ENCODE measurements around the gene PRDX2. TPM values are rescaled to one million over a fixed set of nuclear protein-coding genes. Genes with fewer than 3 reads are reported as not detected.

Gene PRDX2
- total RNA-seq, 2 experiments from 2014 or later, result 234 to 240 TPM

DNA sequence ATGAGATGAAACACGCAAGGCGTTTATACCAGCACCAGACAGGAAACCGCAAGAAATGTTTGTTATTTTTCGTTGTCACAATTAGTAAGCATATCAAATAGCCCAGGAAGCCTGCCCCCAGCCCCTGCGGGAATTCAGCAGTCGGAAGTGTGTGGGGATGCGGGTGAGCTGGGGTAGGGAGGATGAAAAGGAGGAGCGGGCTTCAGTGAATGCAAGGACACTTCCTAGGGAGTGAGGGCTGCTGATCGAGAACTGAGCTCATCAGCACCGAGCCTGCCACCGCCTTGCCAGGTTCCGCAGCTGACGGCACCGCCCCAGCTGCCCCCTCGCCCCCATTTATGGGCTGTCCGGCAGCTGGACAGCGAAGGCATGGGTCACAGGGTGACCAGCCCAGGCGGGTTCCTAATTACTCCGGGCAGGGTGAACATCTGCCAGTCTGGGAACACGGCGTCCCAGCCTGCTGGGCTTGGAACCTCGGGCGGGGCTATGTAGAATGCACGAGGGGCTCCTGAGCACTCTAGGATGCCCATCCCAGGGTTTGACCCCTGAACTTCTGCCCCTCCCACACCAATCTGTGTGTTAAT, 51.6 kb downstream of the PRDX2 start:
- H3K36me3 Mint-ChIP-seq (ENCODE audit: low read depth), result peaks cover 26% of the 10 kb centered on the region
- ChIA-PET CTCF (interaction anchor here (0.7 to 1.7 kb wide), 3 partner anchors 11 to 145 kb away, joined by 3 to 8 read pairs (median 4); no protein-coding TSS in a partner anchor), POLR2A (interaction anchor here (1.3 kb wide), 1 partner anchor 13 kb away, joined by 4 read pairs; the partner anchor contains the start of gene GET3)
- peaks cover 9% of the 10 kb centered on the region for H3K27me3 Mint-ChIP-seq
- no peak for DNase-seq
- H3K4me1 Mint-ChIP-seq, result peaks cover 4% of the 10 kb centered on the region
- H3K9me3 Mint-ChIP-seq, result peaks cover 9% of the 10 kb centered on the region
- no peak overlapping the region for H3K4me3 Mint-ChIP-seq
- H3K27ac Mint-ChIP-seq, result no peak overlapping the region

DNA sequence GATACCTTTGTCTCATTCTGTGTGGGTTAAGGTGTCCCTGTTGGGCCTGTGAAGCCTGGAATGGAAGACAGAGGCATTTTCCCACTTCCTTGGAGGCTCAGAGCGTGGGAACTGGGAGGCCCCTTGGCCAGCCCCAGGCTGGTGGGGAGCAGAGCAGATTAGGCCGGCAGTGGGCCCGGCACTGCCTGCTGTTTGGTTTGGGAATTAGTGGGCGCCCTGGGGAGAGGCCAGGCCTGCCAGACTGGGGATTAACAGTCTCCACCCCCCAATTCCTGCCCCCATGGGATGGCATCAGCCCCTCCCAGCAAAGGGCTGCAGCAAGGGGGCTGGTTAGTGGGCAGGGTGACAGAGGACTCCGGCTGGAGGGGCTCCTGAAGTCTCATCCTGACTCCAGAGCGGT, 53.1 kb downstream of the PRDX2 start:
- Mint-ChIP-seq H3K9me3 (peaks cover 9% of the 10 kb centered on the region), H3K4me1 (peaks cover 4% of the 10 kb centered on the region), H3K27me3 (peaks cover 9% of the 10 kb centered on the region), H3K4me3 (no peak overlapping the region), H3K27ac (no peak overlapping the region), H3K36me3 (ENCODE audit: low read depth) (peaks cover 29% of the 10 kb centered on the region)
- ChIA-PET CTCF (interaction anchor here (1.0 to 2.6 kb wide), 3 partner anchors 9 to 48 kb away, joined by 3 to 12 read pairs (median 11); no protein-coding TSS in a partner anchor), POLR2A (interaction anchor here (1.8 kb wide), 1 partner anchor 25 kb away, joined by 4 read pairs; no protein-coding TSS in a partner anchor)
- DNase-seq, result no peak

Other genes starting within 250 kb of the PRDX2 start
- 10 to 100 TPM; 16.9 to 17.1 TPM for gene ZNF490, start 191.0 kb downstream of the PRDX2 start, total RNA-seq
- gene ZNF791, start 190.9 kb downstream of the PRDX2 start, total RNA-seq, result 10 to 100 TPM; 39.9 to 44.3 TPM
- 100 to 1,000 TPM; 146 to 150 TPM for gene MAN2B1, start 135.1 kb downstream of the PRDX2 start, total RNA-seq
- gene WDR83, start 135.0 kb downstream of the PRDX2 start, total RNA-seq, result 10 to 100 TPM; 16.9 to 21.3 TPM
- 100 to 1,000 TPM; 106 to 113 TPM for gene DHPS, start 119.9 kb downstream of the PRDX2 start, total RNA-seq
- gene GNG14, start 113.8 kb downstream of the PRDX2 start, total RNA-seq, result not detected
- gene FBXW9, start 105.2 kb downstream of the PRDX2 start, total RNA-seq, result 1 to 10 TPM; 5.2 to 5.3 TPM
- 10 to 100 TPM; 61.6 to 65.9 TPM for gene TNPO2, start 77.9 kb downstream of the PRDX2 start, total RNA-seq
- gene TRIR, start 67.1 kb downstream of the PRDX2 start, total RNA-seq, result 100 to 1,000 TPM; 205 TPM
- 10 to 100 TPM; 61.8 to 62.9 TPM for gene GET3, start 64.3 kb downstream of the PRDX2 start, total RNA-seq
- gene BEST2, start 50.0 kb downstream of the PRDX2 start, total RNA-seq, result not detected
- gene HOOK2, start 26.2 kb downstream of the PRDX2 start, total RNA-seq, result 10 to 100 TPM; 17.0 to 17.8 TPM
- 100 to 1,000 TPM; 197 TPM for gene JUNB, start 10.3 kb downstream of the PRDX2 start, total RNA-seq
- gene THSD8, start 269 bp upstream of the PRDX2 start, total RNA-seq, result 10 to 100 TPM; 19.2 to 25.5 TPM
- gene RNASEH2A, start 4.8 kb upstream of the PRDX2 start, total RNA-seq, result 10 to 100 TPM; 34.8 to 38.4 TPM
- not detected for gene RTBDN, start 32.8 kb upstream of the PRDX2 start, total RNA-seq
- gene MAST1, start 36.7 kb upstream of the PRDX2 start, total RNA-seq, result 1 to 10 TPM; 1.1 to 2.1 TPM
- 10 to 100 TPM; 37.6 to 39.3 TPM for gene DNASE2, start 79.6 kb upstream of the PRDX2 start, total RNA-seq
- under 1 TPM; 0.13 to 0.20 TPM for gene KLF1, start 85.4 kb upstream of the PRDX2 start, total RNA-seq
- gene GCDH, start 89.4 kb upstream of the PRDX2 start, total RNA-seq, result 10 to 100 TPM; 23.3 to 25.1 TPM
- 1 to 10 TPM; 3.9 to 4.9 TPM for gene SYCE2, start 117.5 kb upstream of the PRDX2 start, total RNA-seq
- 10 to 100 TPM; 72.4 to 74.9 TPM for gene FARSA, start 131.9 kb upstream of the PRDX2 start, total RNA-seq
- gene CALR, start 136.8 kb upstream of the PRDX2 start, total RNA-seq, result 100 to 1,000 TPM; 640 to 660 TPM
- gene RAD23A, start 144.1 kb upstream of the PRDX2 start, total RNA-seq, result 100 to 1,000 TPM; 119 to 123 TPM
- gene GADD45GIP1, start 155.4 kb upstream of the PRDX2 start, total RNA-seq, result 10 to 100 TPM; 17.5 to 18.4 TPM
- gene DAND5, start 167.8 kb upstream of the PRDX2 start, total RNA-seq, result under 1 TPM; 0.13 to 0.15 TPM
- under 1 TPM in 1 of 2 experiments, not detected in 1; 0.05 TPM for gene NFIX, start 193.7 kb upstream of the PRDX2 start, total RNA-seq